B cell (primary cell): Measurements from ENCODE around the gene DGKB. TPM values are rescaled to one million over a fixed set of nuclear protein-coding genes. Genes with fewer than 3 reads are reported as not detected.

Source experiments
- ATAC-seq: fragments of 200-7000 bp; cut with Tn5 transposase; one replicate; pipeline ENCODE4 v1.10.0; 2021; ENCODE audit warnings: low read depth, mild to moderate bottlenecking, moderate number of reproducible peaks, moderate library complexity
- CTCF ChIA-PET: fragments of 350-600 bp; sonication (Branson Sonifier 250); formaldehyde crosslinking; loops from one replicate; lab custom pipeline; 2021; ENCODE audit warnings: antibody characterized with exemption, inconsistent platforms; lab: Charles Lee
- POLR2A ChIA-PET: fragments of 350-600 bp; sonication (Branson Sonifier 250); formaldehyde crosslinking; loops from one replicate; lab custom pipeline; 2021; ENCODE audit warnings: antibody characterized with exemption; lab: Charles Lee
- DNase-seq: peaks from one replicate; pipeline ENCODE4 v3.0.0; 2013
- H2AFZ ChIP-seq: 2 replicates; pipeline ENCODE4 v1.6.1; 2012; ENCODE audit warnings: mild to moderate bottlenecking, low read depth, low read length; ENCODE audit not compliant: insufficient read depth, poor library complexity, severe bottlenecking
- H3K27ac ChIP-seq, 2 donors: 1 replicate in 1 of 2; 2 replicates in 1 of 2; pipeline ENCODE4 v1.5.1; 2012 to 2013; ENCODE audit warnings: low read length in 2 of 2, mild to moderate bottlenecking in 2 of 2, moderate library complexity in 1 of 2
- H3K27me3 ChIP-seq, 4 experiments: fragments of 200-600 bp in 1 of 4; sonication (generic) in 1 of 4; replicated peaks in 1 of 4; 1 replicate in 2 of 4; 2 replicates in 2 of 4; pipeline versions ENCODE4 v1.6.1 to v1.7.0; 2013 to 2016; ENCODE audit warnings: low read length in 3 of 4, mild to moderate bottlenecking in 2 of 4, mixed read lengths in 1 of 4, moderate library complexity in 1 of 4; ENCODE audit not compliant: insufficient read depth in 4 of 4, control insufficient read depth in 3 of 4; ENCODE audit errors: control extremely low read depth in 1 of 4
- H3K36me3 ChIP-seq, 2 experiments: replicated peaks in 1 of 2; 1 replicate in 1 of 2; 2 replicates in 1 of 2; pipeline versions ENCODE4 v1.6.1 to v1.7.1; 2013; ENCODE audit warnings: low read length in 1 of 2; ENCODE audit not compliant: insufficient read depth in 2 of 2, control insufficient read depth in 1 of 2; ENCODE audit errors: control extremely low read depth in 1 of 2, extremely low read depth in 1 of 2
- H3K4me1 ChIP-seq, 2 donors: fragments of 200-600 bp in 1 of 2; sonication (generic) in 1 of 2; 1 replicate in 1 of 2; 2 replicates in 1 of 2; pipeline versions ENCODE4 v1.5.1 to v1.6.1; 2013 to 2017; ENCODE audit warnings: low read length in 2 of 2; ENCODE audit not compliant: control insufficient read depth in 2 of 2, insufficient read depth in 2 of 2
- H3K4me2 ChIP-seq: replicated peaks from 2 replicates; pipeline ENCODE3; 2012; ENCODE audit warnings: mild to moderate bottlenecking, low read depth, low read length; ENCODE audit not compliant: poor library complexity, severe bottlenecking
- H3K4me3 ChIP-seq, 5 experiments: fragments of 200-600 bp in 1 of 5; sonication (generic) in 1 of 5; 1 replicate in 3 of 5; 2 replicates in 2 of 5; pipeline versions ENCODE4 v1.5.1 to v1.7.0; 2011 to 2016; ENCODE audit warnings: low read length in 4 of 5, mild to moderate bottlenecking in 4 of 5, low read depth in 2 of 5, control low read depth in 1 of 5, moderate library complexity in 1 of 5; ENCODE audit not compliant: insufficient read depth in 1 of 5; ENCODE audit errors: control extremely low read depth in 1 of 5, extremely low read depth in 1 of 5
- H3K79me2 ChIP-seq: fragments of 200-600 bp; sonication (generic); one replicate; pipeline ENCODE4 v1.6.0; 2016; ENCODE audit warnings: low read length; ENCODE audit not compliant: control insufficient read depth, insufficient read depth
- H3K9ac ChIP-seq: fragments of 200-600 bp; sonication (generic); 2 replicates; pipeline ENCODE4 v1.6.1; 2017; ENCODE audit warnings: mild to moderate bottlenecking, low read length, moderate library complexity
- H3K9me3 ChIP-seq, 3 donors: one replicate each; pipeline versions ENCODE4 v1.6.1 to v1.7.1; 2013; ENCODE audit warnings: low read length in 2 of 3; ENCODE audit not compliant: control insufficient read depth in 2 of 3, insufficient read depth in 1 of 3; ENCODE audit errors: control extremely low read depth in 1 of 3
- H4K20me1 ChIP-seq: 2 replicates; pipeline ENCODE4 v1.6.0; 2012; ENCODE audit warnings: mild to moderate bottlenecking, low read length; ENCODE audit not compliant: insufficient read depth, control insufficient read depth, poor library complexity, severe bottlenecking
- H3K27ac Mint-ChIP-seq: one replicate; pipeline ENCODE4 v1.8.0; 2021; ENCODE audit warnings: mixed read lengths
- H3K27me3 Mint-ChIP-seq: one replicate; pipeline ENCODE4 v1.8.0; 2021; ENCODE audit warnings: mixed read lengths
- H3K4me1 Mint-ChIP-seq: one replicate; pipeline ENCODE4 v1.8.0; 2021; ENCODE audit warnings: mixed read lengths
- H3K4me3 Mint-ChIP-seq: one replicate; pipeline ENCODE4 v1.8.0; 2021; ENCODE audit warnings: mixed read lengths
- H3K9me3 Mint-ChIP-seq: one replicate; pipeline ENCODE4 v1.8.0; 2022; ENCODE audit warnings: mixed read lengths; ENCODE audit not compliant: insufficient read depth
- EZH2 ChIP-seq: IDR thresholded peaks from 2 replicates; pipeline ENCODE4 v1.6.1; 2012; ENCODE audit warnings: borderline replicate concordance, low read depth, mild to moderate bottlenecking, moderate library complexity, low read length; ENCODE audit not compliant: insufficient read depth, poor library complexity, severe bottlenecking
- WGBS: methylation state at CpG from one replicate; pipeline ENCODE4 v1.1.5; 2013; ENCODE audit warnings: missing lambda C conversion rate; ENCODE audit not compliant: insufficient coverage; 5-methylcytosine and 5-hydroxymethylcytosine counted together
- intact Hi-C: fragments of 100-400 bp; cut with micrococcal nuclease; formaldehyde crosslinking; loops from one replicate; pipeline ENCODE4 v1.10.0; 2022
- polyA plus RNA-seq: library from polyadenylated mRNA; depleted of rRNA; stranded (reverse); fragments of >200 nt; gene quantifications from 2 replicates; pipeline ENCODE4 v1.2.3, GENCODE V29; 2012
- total RNA-seq, 2 donors: library from RNA; stranded (reverse); fragments of 120-200 nt in 1 of 2; gene quantifications; 1 replicate in 1 of 2; 2 replicates in 1 of 2; pipeline versions ENCODE4 v1.2.3 to v1.2.4, GENCODE V29; 2013 to 2022
- TF ChIP-seq, protein P1 (sequence below): fragments of 200-600 bp; IDR thresholded peaks from one replicate; pipeline ENCODE4 v1.8.0; 2022; ENCODE audit warnings: antibody characterized with exemption, mild to moderate bottlenecking

DGKB gene
- total and polyA plus RNA-seq, 2 donors (not counting 1 experiment from before 2014, with no cell fraction given): not detected

DNA sequence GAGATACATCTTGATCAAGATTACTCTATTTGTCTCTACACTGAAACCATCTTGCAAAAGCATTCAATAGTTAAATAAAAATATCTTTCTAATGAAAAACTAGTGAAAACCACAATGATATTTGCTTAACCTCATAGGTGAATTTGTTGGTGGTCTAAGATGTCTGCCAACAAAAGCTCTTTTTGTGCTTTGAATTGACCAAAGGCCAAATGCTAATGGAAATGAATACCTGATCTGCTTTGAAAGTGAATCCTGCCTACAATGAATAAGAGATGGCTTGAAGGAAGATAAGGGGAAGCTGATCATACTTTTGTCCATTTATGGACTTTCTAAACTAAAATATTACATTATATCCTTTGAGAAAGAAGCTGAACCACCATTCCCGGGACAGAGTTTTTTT lies 684.2 kb downstream of the DGKB start:
- no peaks in the 10 kb centered on the region for H3K27me3 ChIP-seq
- H3K9me3 ChIP-seq: no peaks in the 10 kb centered on the region
- no peaks in the 10 kb centered on the region for H3K4me1 Mint-ChIP-seq
- H3K9me3 Mint-ChIP-seq: no peaks in the 10 kb centered on the region
- H3K79me2 ChIP-seq: no peaks in the 10 kb centered on the region
- H3K27ac Mint-ChIP-seq: no peak overlapping the region
- H3K36me3 ChIP-seq: no peaks in the 10 kb centered on the region
- ChIA-PET POLR2A (no interaction called here), CTCF (no interaction called here)
- H3K4me3 ChIP-seq: no peak overlapping the region
- H3K27me3 Mint-ChIP-seq: no peaks in the 10 kb centered on the region
- no CpG with 5 or more reads among the region's 1 CpG for WGBS
- DNase-seq (no peak), ATAC-seq (no peak)
- no peak overlapping the region for H3K4me2 ChIP-seq
- no peak overlapping the region for H2AFZ ChIP-seq
- no peak overlapping the region for H3K4me3 Mint-ChIP-seq
- H3K9ac ChIP-seq: no peak overlapping the region
- H4K20me1 ChIP-seq: no peaks in the 10 kb centered on the region
- intact Hi-C loops: no loop called here
- no peaks in the 10 kb centered on the region for H3K4me1 ChIP-seq
- no peak for TF ChIP-seq EZH2
- TF ChIP-seq, protein P1, sequence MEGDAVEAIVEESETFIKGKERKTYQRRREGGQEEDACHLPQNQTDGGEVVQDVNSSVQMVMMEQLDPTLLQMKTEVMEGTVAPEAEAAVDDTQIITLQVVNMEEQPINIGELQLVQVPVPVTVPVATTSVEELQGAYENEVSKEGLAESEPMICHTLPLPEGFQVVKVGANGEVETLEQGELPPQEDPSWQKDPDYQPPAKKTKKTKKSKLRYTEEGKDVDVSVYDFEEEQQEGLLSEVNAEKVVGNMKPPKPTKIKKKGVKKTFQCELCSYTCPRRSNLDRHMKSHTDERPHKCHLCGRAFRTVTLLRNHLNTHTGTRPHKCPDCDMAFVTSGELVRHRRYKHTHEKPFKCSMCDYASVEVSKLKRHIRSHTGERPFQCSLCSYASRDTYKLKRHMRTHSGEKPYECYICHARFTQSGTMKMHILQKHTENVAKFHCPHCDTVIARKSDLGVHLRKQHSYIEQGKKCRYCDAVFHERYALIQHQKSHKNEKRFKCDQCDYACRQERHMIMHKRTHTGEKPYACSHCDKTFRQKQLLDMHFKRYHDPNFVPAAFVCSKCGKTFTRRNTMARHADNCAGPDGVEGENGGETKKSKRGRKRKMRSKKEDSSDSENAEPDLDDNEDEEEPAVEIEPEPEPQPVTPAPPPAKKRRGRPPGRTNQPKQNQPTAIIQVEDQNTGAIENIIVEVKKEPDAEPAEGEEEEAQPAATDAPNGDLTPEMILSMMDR: no peak
- no peak overlapping the region for H3K27ac ChIP-seq

DNA sequence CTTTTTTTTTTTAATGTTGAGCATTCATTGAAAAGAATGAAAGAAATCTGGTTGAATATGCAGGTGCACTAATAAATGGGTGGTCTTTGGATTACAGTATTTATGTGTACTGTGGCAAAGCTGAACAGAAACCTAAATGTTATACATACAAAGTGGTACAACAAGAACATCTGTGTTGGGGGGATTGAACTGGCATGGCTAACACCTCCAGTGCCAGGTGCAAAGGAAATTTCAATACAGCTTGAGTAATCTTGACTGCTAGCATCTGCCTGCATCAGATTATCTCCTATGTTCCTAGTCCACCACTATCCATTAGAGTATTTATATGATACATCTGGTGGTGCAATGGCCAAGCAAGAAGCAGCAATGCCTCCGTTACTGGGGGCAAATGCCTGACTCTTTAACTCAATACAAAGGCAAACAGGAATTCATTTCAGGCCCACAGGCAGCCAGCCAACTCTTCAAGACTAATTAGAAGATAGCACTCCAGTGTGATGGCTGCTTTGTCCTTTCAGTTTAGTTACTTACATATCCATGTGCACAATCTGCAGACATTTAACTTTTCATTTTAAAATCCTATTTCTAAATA lies 692.6 kb downstream of the DGKB start:
- intact Hi-C loops: no loop called here
- Histone ChIP-seq H3K36me3 (no peaks in the 10 kb centered on the region), H4K20me1 (no peaks in the 10 kb centered on the region), H3K27me3 (no peaks in the 10 kb centered on the region), H3K4me2 (no peak overlapping the region), H3K4me1 (no peaks in the 10 kb centered on the region), H3K9ac (no peak overlapping the region), H3K27ac (no peak overlapping the region), H3K4me3 (no peak overlapping the region), H2AFZ (no peak overlapping the region), H3K79me2 (no peaks in the 10 kb centered on the region), H3K9me3 (no peaks in the 10 kb centered on the region)
- ChIA-PET POLR2A (no interaction called here), CTCF (no interaction called here)
- Mint-ChIP-seq H3K9me3 (peaks cover 6% of the 10 kb centered on the region), H3K4me3 (no peak overlapping the region), H3K4me1 (no peaks in the 10 kb centered on the region), H3K27ac (no peak overlapping the region), H3K27me3 (no peaks in the 10 kb centered on the region)
- TF ChIP-seq EZH2: no peak
- TF ChIP-seq, protein P1: no peak
- no CpG with 5 or more reads among the region's 1 CpG for WGBS
- ATAC-seq (no peak), DNase-seq (no peak)
